Skin of body (tissue), 2 donors: Measurements from ENCODE around the gene MZF1. TPM values are rescaled to one million over a fixed set of nuclear protein-coding genes. Genes with fewer than 3 reads are reported as not detected.

Experiments
- DNase-seq: peaks from one replicate; lab custom pipeline; 2025; lab: John Stamatoyannopoulos, UW
- total RNA-seq: library from RNA; depleted of rRNA; stranded (reverse); fragments of >200 nt; gene quantifications from one replicate; pipeline ENCODE4 v1.2.3, GENCODE V29; 2014

Gene MZF1
- total RNA-seq, 1 donor from 2014 or later = 11.0 TPM

- no peak for DNase-seq
These were observed 2.2 kb downstream of the MZF1 start for GRCh38 chr19:58570770-58571574.

GRCh38 chr19:58569943-58570670, 3.0 kb downstream of the MZF1 start:
- DNase-seq = no peak

- no peak for DNase-seq
These were observed 3.8 kb downstream of the MZF1 start for GRCh38 chr19:58569191-58569942.

GRCh38 chr19:58568453-58569130, 4.5 kb downstream of the MZF1 start:
- DNase-seq = no peak

GRCh38 chr19:58566989-58567388, 6.1 kb downstream of the MZF1 start:
- no peak for DNase-seq

GRCh38 chr19:58563823-58564222, 9.3 kb downstream of the MZF1 start:
- DNase-seq = no peak

GRCh38 chr19:58563034-58563573, 10.0 kb downstream of the MZF1 start:
- DNase-seq = no peak

- DNase-seq = no peak
These were observed 10.8 kb downstream of the MZF1 start for GRCh38 chr19:58562122-58563033.

GRCh38 chr19:58561373-58562121, 11.6 kb downstream of the MZF1 start:
- DNase-seq = no peak

GRCh38 chr19:58560921-58561320, 12.2 kb downstream of the MZF1 start:
- DNase-seq = no peak

GRCh38 chr19:58560007-58560887, 12.9 kb downstream of the MZF1 start:
- DNase-seq = no peak

- DNase-seq = no peak
These were observed 13.7 kb downstream of the MZF1 start for GRCh38 chr19:58559275-58560006.

GRCh38 chr19:58558623-58559274, 14.4 kb downstream of the MZF1 start:
- no peak for DNase-seq

GRCh38 chr19:58558066-58558622, 15.0 kb downstream of the MZF1 start, which contains the start of gene UBE2M:
TSS of gene UBE2M (minus strand) at chr19:58558611. CDS start at chr19:58558381, 230 bp downstream.
- DNase-seq = no peak

GRCh38 chr19:58557221-58558065, 15.7 kb downstream of the MZF1 start:
- DNase-seq = no peak
